ENCODE results near the gene PLEKHA3. TPM values are rescaled to one million over a fixed set of nuclear protein-coding genes. Genes with fewer than 3 reads are reported as not detected.

PLEKHA3 gene
- total RNA-seq, 2 donors from 2014 or later: 17.9 to 26.4 TPM

GRCh38 chr2:178498137-178498536 lies 17.9 kb downstream of the PLEKHA3 start:
- ATAC-seq (replicated peaks): no peak
- no peaks in the 10 kb centered on the region for H3K9me3 Mint-ChIP-seq
- no peak overlapping the region for H3K27ac Mint-ChIP-seq
- H3K4me3 Mint-ChIP-seq: no peak overlapping the region
- H3K36me3 Mint-ChIP-seq (ENCODE audit: low read depth): peaks cover 98% of the 10 kb centered on the region
- H3K27me3 Mint-ChIP-seq: no peaks in the 10 kb centered on the region
- H3K4me1 Mint-ChIP-seq: no peaks in the 10 kb centered on the region

- H3K27me3 Mint-ChIP-seq: no peaks in the 10 kb centered on the region
- no peak overlapping the region for H3K4me3 Mint-ChIP-seq
- no peaks in the 10 kb centered on the region for H3K9me3 Mint-ChIP-seq
- H3K27ac Mint-ChIP-seq: peak overlapping the region; percentile 0
- no peaks in the 10 kb centered on the region for H3K4me1 Mint-ChIP-seq
- H3K36me3 Mint-ChIP-seq (ENCODE audit: low read depth): peaks cover 98% of the 10 kb centered on the region
- ATAC-seq (replicated peaks): peak; percentile 71
Measured at GRCh38 chr2:178499640-178500039, 19.4 kb downstream of the PLEKHA3 start.

- no peak for ATAC-seq (replicated peaks)
- H3K4me3 Mint-ChIP-seq: no peak overlapping the region
- no peaks in the 10 kb centered on the region for H3K9me3 Mint-ChIP-seq
- H3K27ac Mint-ChIP-seq: no peak overlapping the region
- peaks cover 95% of the 10 kb centered on the region for H3K36me3 Mint-ChIP-seq (ENCODE audit: low read depth)
- H3K27me3 Mint-ChIP-seq: no peaks in the 10 kb centered on the region
- H3K4me1 Mint-ChIP-seq: peaks cover 9% of the 10 kb centered on the region
Measured at GRCh38 chr2:178502751-178503150, 22.5 kb downstream of the PLEKHA3 start.

GRCh38 chr2:178506101-178506500 lies 25.8 kb downstream of the PLEKHA3 start:
- Mint-ChIP-seq H3K27ac (no peak overlapping the region), H3K4me3 (no peak overlapping the region), H3K9me3 (no peaks in the 10 kb centered on the region), H3K36me3 (ENCODE audit: low read depth) (peaks cover 86% of the 10 kb centered on the region), H3K27me3 (no peaks in the 10 kb centered on the region), H3K4me1 (peaks cover 15% of the 10 kb centered on the region)
- ATAC-seq (replicated peaks): no peak

GRCh38 chr2:178506524-178506923 lies 26.3 kb downstream of the PLEKHA3 start:
- Mint-ChIP-seq H3K27me3 (no peaks in the 10 kb centered on the region), H3K9me3 (no peaks in the 10 kb centered on the region), H3K27ac (no peak overlapping the region), H3K36me3 (ENCODE audit: low read depth) (peaks cover 86% of the 10 kb centered on the region), H3K4me3 (no peak overlapping the region), H3K4me1 (peaks cover 16% of the 10 kb centered on the region)
- ATAC-seq (replicated peaks): no peak

GRCh38 chr2:178506949-178507348 lies 26.7 kb downstream of the PLEKHA3 start:
- Mint-ChIP-seq H3K27ac (peak overlapping the region; percentile 14), H3K27me3 (no peaks in the 10 kb centered on the region), H3K4me1 (peaks cover 19% of the 10 kb centered on the region), H3K4me3 (peak overlapping the region; percentile 12), H3K9me3 (no peaks in the 10 kb centered on the region), H3K36me3 (ENCODE audit: low read depth) (peaks cover 85% of the 10 kb centered on the region)
- no peak for ATAC-seq (replicated peaks)

- no peak for ATAC-seq (replicated peaks)
Measured at GRCh38 chr2:178508646-178509045, 28.4 kb downstream of the PLEKHA3 start.

GRCh38 chr2:178510384-178510783 lies 30.1 kb downstream of the PLEKHA3 start:
- ATAC-seq (replicated peaks): no peak
- Mint-ChIP-seq H3K27ac (no peak overlapping the region), H3K4me1 (peaks cover 44% of the 10 kb centered on the region)

More at GRCh38 chr2:178508646-178509045, 28.4 kb downstream of the PLEKHA3 start:
- H3K36me3 Mint-ChIP-seq (ENCODE audit: low read depth): peaks cover 74% of the 10 kb centered on the region
- H3K4me1 Mint-ChIP-seq: peaks cover 31% of the 10 kb centered on the region
- H3K27ac Mint-ChIP-seq: no peak overlapping the region
- no peaks in the 10 kb centered on the region for H3K27me3 Mint-ChIP-seq
- H3K4me3 Mint-ChIP-seq: peak overlapping the region; percentile 12
- H3K9me3 Mint-ChIP-seq: no peaks in the 10 kb centered on the region

GRCh38 chr2:178512484-178512883 lies 32.2 kb downstream of the PLEKHA3 start:
- H3K36me3 Mint-ChIP-seq (ENCODE audit: low read depth): peaks cover 57% of the 10 kb centered on the region
- H3K9me3 Mint-ChIP-seq: no peaks in the 10 kb centered on the region
- ATAC-seq (replicated peaks): peak; percentile 33
- H3K27ac Mint-ChIP-seq: peak overlapping the region; percentile 54
- H3K27me3 Mint-ChIP-seq: no peaks in the 10 kb centered on the region
- peak overlapping the region; percentile 7 for H3K4me3 Mint-ChIP-seq
- peaks cover 37% of the 10 kb centered on the region for H3K4me1 Mint-ChIP-seq

More at GRCh38 chr2:178510384-178510783, 30.1 kb downstream of the PLEKHA3 start:
- peaks cover 69% of the 10 kb centered on the region for H3K36me3 Mint-ChIP-seq (ENCODE audit: low read depth)
- H3K27me3 Mint-ChIP-seq: no peaks in the 10 kb centered on the region
- no peak overlapping the region for H3K4me3 Mint-ChIP-seq
- no peaks in the 10 kb centered on the region for H3K9me3 Mint-ChIP-seq

GRCh38 chr2:178513876-178514275 lies 33.6 kb downstream of the PLEKHA3 start:
- H3K27ac Mint-ChIP-seq: peak overlapping the region; percentile 94
- no peaks in the 10 kb centered on the region for H3K27me3 Mint-ChIP-seq
- H3K4me1 Mint-ChIP-seq: peaks cover 29% of the 10 kb centered on the region
- H3K9me3 Mint-ChIP-seq: no peaks in the 10 kb centered on the region
- H3K4me3 Mint-ChIP-seq: peak overlapping the region; percentile 71
- H3K36me3 Mint-ChIP-seq (ENCODE audit: low read depth): peaks cover 60% of the 10 kb centered on the region
- ATAC-seq (replicated peaks): no peak

GRCh38 chr2:178514664-178515063 lies 34.4 kb downstream of the PLEKHA3 start:
- H3K36me3 Mint-ChIP-seq (ENCODE audit: low read depth): peaks cover 61% of the 10 kb centered on the region
- H3K9me3 Mint-ChIP-seq: no peaks in the 10 kb centered on the region
- peak overlapping the region; percentile 71 for H3K4me3 Mint-ChIP-seq
- ATAC-seq (replicated peaks): peak; percentile 91
- no peaks in the 10 kb centered on the region for H3K27me3 Mint-ChIP-seq
- H3K4me1 Mint-ChIP-seq: peaks cover 29% of the 10 kb centered on the region
- H3K27ac Mint-ChIP-seq: peak overlapping the region; percentile 94

- Mint-ChIP-seq H3K4me1 (peaks cover 29% of the 10 kb centered on the region), H3K36me3 (ENCODE audit: low read depth) (peaks cover 39% of the 10 kb centered on the region), H3K9me3 (no peaks in the 10 kb centered on the region), H3K27me3 (no peaks in the 10 kb centered on the region), H3K27ac (no peak overlapping the region), H3K4me3 (no peak overlapping the region)
- ATAC-seq (replicated peaks): no peak
Measured at GRCh38 chr2:178517496-178517895, 37.2 kb downstream of the PLEKHA3 start.

GRCh38 chr2:178521304-178522150 lies 41.3 kb downstream of the PLEKHA3 start:
- peak overlapping the region; percentile 73 for H3K27ac Mint-ChIP-seq
- H3K27me3 Mint-ChIP-seq: no peaks in the 10 kb centered on the region
- peaks cover 43% of the 10 kb centered on the region for H3K36me3 Mint-ChIP-seq (ENCODE audit: low read depth)
- peaks cover 23% of the 10 kb centered on the region for H3K4me1 Mint-ChIP-seq
- peak; percentile 88 for ATAC-seq (replicated peaks)
- H3K4me3 Mint-ChIP-seq: peak overlapping the region; percentile 95
- no peaks in the 10 kb centered on the region for H3K9me3 Mint-ChIP-seq

- Mint-ChIP-seq H3K27ac (peak overlapping the region; percentile 73), H3K4me3 (peak overlapping the region; percentile 95), H3K36me3 (ENCODE audit: low read depth) (peaks cover 40% of the 10 kb centered on the region), H3K27me3 (no peaks in the 10 kb centered on the region), H3K4me1 (peaks cover 26% of the 10 kb centered on the region), H3K9me3 (no peaks in the 10 kb centered on the region)
- peak; percentile 73 for ATAC-seq (replicated peaks)
Measured at GRCh38 chr2:178522950-178523595, 42.8 kb downstream of the PLEKHA3 start.
